Activated CD4-positive, alpha-beta memory T cell treated with anti-CD3 and anti-CD28 coated beads, Interleukin-2, amount 10 ng/mL, durations not matched to agents 7 days and 5 days (primary cell): Measurements from ENCODE around the gene TRIM60. TPM values are rescaled to one million over a fixed set of nuclear protein-coding genes. Genes with fewer than 3 reads are reported as not detected.
"Not testable (repeated sequence)": the region's sequence is repeated elsewhere in the genome, so short reads cannot be mapped to it uniquely, and the experiment has no call there.

ENCODE experiments used
- CTCF ChIA-PET: fragments of 350-600 bp; sonication (Branson Sonifier 250); formaldehyde crosslinking; loops from one replicate; lab custom pipeline; 2021; ENCODE audit warnings: antibody characterized with exemption, inconsistent platforms; lab: Charles Lee
- POLR2A ChIA-PET: fragments of 350-600 bp; sonication (Branson Sonifier 250); formaldehyde crosslinking; loops from one replicate; lab custom pipeline; 2021; ENCODE audit warnings: antibody characterized with exemption; lab: Charles Lee
- DNase-seq: peaks from one replicate; pipeline ENCODE4 v3.0.0-alpha.2; 2020
- H3K27ac Mint-ChIP-seq: one replicate; pipeline ENCODE4 v1.8.0; 2021; ENCODE audit warnings: mild to moderate bottlenecking, mixed read lengths
- H3K27me3 Mint-ChIP-seq: one replicate; pipeline ENCODE4 v1.8.0; 2021; ENCODE audit warnings: mixed read lengths
- H3K36me3 Mint-ChIP-seq: one replicate; pipeline ENCODE4 v1.8.0; 2021; ENCODE audit warnings: low read depth, mixed read lengths
- H3K4me1 Mint-ChIP-seq: one replicate; pipeline ENCODE4 v1.8.0; 2021; ENCODE audit warnings: mixed read lengths
- H3K4me3 Mint-ChIP-seq: one replicate; pipeline ENCODE4 v1.8.0; 2021; ENCODE audit warnings: mild to moderate bottlenecking, mixed read lengths
- H3K9me3 Mint-ChIP-seq: one replicate; pipeline ENCODE4 v1.8.0; 2021; ENCODE audit warnings: mixed read lengths
- total RNA-seq, 2 experiments: library from RNA; stranded (reverse); gene quantifications; one replicate each; pipeline ENCODE4 v1.2.3, GENCODE V29; 2021

TRIM60 gene
- total RNA-seq, 2 experiments from 2014 or later, result not detected

DNA sequence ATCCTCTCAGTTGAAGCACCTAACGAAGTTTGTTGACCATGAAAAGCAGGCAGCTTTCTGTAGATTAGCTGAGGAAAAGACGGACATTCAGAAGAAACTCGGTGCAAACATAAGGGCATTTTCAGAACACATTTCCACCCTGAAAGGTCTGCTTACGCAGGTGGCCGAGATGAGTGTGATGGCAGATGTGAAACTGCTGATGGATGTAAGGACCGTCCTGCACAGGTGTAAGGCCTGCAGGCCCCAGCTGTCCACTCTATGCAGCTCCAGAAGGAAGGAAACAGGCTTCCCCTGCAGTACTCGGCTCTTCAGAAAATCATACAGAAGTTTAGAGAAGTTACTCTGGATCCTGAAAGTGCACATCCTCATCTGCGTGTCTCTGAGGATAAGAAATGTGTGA lies 20.8 kb upstream of the TRIM60 start:
- Mint-ChIP-seq H3K27me3 (peaks cover 39% of the 10 kb centered on the region), H3K36me3 (no peaks in the 10 kb centered on the region), H3K27ac (no peak overlapping the region), H3K4me3 (no peak overlapping the region), H3K9me3 (no peaks in the 10 kb centered on the region), H3K4me1 (peaks cover 14% of the 10 kb centered on the region)
- ChIA-PET CTCF (interaction anchor here (1.0 kb wide), 1 partner anchor 34 kb away, joined by 3 read pairs; no protein-coding TSS in a partner anchor), POLR2A (no interaction called here)
- DNase-seq, result no peak

DNA sequence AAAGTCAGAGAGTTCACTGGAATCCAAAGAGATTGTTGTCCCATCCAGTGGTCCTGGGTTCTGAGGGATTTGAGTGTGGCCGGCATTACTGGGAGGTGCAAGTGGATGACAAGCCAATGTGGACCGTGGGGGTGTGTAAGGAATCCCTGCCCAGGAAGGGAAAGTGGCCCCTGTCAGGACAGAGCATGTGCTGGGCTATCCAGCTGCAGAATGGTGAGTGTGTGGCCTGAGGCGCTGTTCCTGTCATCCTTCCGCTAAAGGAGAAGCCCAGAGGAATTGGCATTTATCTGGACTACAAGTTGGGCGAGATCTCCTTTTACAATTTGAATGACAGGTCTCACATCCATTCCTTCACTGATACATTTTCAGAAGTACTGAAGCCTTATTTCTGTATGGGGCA lies 20.4 kb upstream of the TRIM60 start:
- Mint-ChIP-seq H3K4me1 (peaks cover 14% of the 10 kb centered on the region), H3K36me3 (no peaks in the 10 kb centered on the region), H3K27me3 (peaks cover 35% of the 10 kb centered on the region), H3K27ac (no peak overlapping the region), H3K4me3 (no peak overlapping the region), H3K9me3 (no peaks in the 10 kb centered on the region)
- no peak for DNase-seq
- POLR2A ChIA-PET, result no interaction called here
- CTCF ChIA-PET, result no interaction called here

DNA sequence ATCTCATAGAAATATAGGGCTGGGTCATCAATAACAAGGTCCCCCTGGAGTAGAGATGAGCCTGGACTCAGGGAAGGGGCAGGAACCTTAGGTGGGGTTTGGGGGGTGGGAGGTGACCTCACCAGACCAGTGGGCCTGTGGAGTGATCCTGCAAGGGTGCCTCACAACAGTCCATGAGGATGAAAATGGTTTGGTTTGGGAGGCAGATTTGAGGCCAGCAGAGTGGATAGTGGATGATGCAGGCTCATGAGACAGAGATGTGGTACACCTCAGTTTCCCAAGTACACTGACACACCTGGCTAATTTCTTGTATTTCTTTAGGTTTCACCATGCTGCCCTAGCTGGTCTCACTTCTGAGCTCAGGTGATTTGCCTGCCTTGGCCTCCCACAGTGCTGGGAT lies 18.1 kb upstream of the TRIM60 start:
- Mint-ChIP-seq H3K9me3 (no peaks in the 10 kb centered on the region), H3K36me3 (no peaks in the 10 kb centered on the region), H3K4me3 (no peak overlapping the region), H3K27ac (no peak overlapping the region), H3K27me3 (peaks cover 33% of the 10 kb centered on the region), H3K4me1 (peaks cover 14% of the 10 kb centered on the region)
- CTCF ChIA-PET, result no interaction called here
- POLR2A ChIA-PET, result no interaction called here
- no peak for DNase-seq

DNA sequence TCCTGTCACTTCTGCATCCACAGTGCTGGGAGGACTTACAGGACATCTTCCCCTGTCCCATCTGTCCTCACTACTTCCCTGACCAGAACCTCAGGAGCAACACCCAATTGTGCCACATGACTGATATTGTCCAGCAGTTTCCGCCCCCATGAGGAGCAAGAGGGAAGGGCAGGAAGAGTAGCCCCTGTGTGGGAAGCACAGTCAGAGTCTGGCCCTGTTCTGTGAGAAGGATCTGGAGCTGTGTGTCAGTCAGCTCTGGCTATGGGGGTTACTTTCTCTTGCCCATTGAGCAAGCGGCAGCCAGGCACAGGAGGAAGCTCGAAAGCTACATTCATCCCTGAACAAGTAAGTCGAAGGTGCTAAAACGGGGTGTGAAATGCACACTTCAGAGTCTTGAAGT lies 14.8 kb upstream of the TRIM60 start:
- no peak overlapping the region for H3K4me3 Mint-ChIP-seq
- H3K27ac Mint-ChIP-seq, result no peak overlapping the region
- no peaks in the 10 kb centered on the region for H3K9me3 Mint-ChIP-seq
- DNase-seq, result no peak
- POLR2A ChIA-PET, result no interaction called here
- H3K36me3 Mint-ChIP-seq, result no peaks in the 10 kb centered on the region
- H3K4me1 Mint-ChIP-seq, result no peaks in the 10 kb centered on the region
- H3K27me3 Mint-ChIP-seq, result peaks cover 15% of the 10 kb centered on the region
- CTCF ChIA-PET, result no interaction called here

DNA sequence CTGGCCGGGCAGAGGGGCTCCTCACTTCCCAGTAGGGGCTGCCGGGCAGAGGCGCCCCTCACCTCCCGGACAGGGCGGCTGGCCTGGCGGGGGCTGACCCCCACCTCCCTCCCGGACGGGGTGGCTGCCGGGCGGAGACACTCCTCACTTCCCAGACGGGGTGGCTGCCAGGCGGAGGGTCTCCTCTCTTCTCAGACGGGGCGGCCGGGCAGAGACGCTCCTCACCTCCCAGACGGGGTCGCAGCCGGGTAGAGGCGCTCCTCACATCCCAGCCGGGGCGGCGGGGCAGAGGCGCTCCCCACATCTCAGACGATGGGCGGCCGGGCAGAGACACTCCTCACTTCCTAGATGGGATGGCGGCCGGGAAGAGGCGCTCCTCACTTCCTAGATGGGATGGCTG lies 11.8 kb upstream of the TRIM60 start:
- CTCF ChIA-PET, H3K27ac Mint-ChIP-seq: not testable (repeated sequence)

DNA sequence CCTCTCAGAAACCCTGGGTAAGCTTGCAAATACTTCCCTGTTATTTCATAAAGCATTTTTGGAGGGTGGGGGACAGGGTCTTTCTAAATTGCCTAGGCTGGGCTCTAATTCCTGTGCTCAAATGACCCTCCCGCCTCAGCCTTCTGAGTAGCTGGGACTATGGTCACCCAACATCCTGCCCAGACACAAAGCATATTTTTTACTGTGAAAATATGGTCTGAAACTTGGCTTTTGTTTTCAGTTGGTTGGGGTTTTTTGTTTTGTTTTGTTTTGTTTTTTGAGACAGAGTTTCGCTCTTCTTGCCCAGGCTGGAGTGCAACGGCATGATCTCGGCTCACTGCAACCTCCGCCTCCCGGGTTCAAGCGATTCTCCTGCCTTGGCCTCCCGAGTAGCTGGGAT lies 6.0 kb upstream of the TRIM60 start:
- POLR2A ChIA-PET, H3K9me3 Mint-ChIP-seq, H3K4me3 Mint-ChIP-seq, H3K4me1 Mint-ChIP-seq, H3K27ac Mint-ChIP-seq, H3K36me3 Mint-ChIP-seq, DNase-seq, CTCF ChIA-PET, H3K27me3 Mint-ChIP-seq: not testable (repeated sequence)

More for the DNA sequence above, 11.8 kb upstream of the TRIM60 start:
- H3K4me3 Mint-ChIP-seq, H3K4me1 Mint-ChIP-seq, H3K36me3 Mint-ChIP-seq, H3K9me3 Mint-ChIP-seq, POLR2A ChIA-PET, DNase-seq, H3K27me3 Mint-ChIP-seq: not testable (repeated sequence)

DNA sequence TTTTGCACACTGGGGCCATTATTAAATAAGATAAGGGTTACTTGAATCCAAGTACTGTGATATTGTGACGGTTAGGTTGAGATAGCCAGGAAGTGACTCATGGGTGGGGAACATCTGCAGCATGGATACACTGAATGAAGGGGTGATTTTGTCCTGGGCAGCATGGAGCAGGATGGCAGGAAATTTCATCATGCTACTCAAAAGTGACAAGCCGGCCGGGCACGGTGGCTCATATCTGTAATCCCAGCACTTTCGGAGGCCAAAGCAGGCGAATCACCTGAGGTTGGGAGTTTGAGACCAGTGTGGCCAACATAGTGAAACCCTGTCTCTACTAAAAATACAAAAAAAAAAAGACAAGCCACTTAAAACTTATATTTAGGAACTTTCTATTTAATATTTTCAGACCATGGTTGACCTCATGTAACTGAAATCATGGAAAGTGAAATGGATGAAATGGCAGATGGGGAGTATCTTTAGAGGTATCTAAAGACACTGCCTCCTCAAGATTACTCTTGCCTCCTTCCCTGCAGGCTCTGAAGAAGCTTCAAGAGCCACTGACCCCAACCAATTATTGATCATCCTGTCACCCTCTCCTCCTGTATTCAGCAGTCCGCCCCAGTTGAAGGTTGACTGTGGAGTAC lies 3.9 kb upstream of the TRIM60 start:
- Mint-ChIP-seq H3K27ac (no peak overlapping the region), H3K9me3 (no peaks in the 10 kb centered on the region), H3K4me3 (no peak overlapping the region), H3K4me1 (no peaks in the 10 kb centered on the region), H3K27me3 (peaks cover 2% of the 10 kb centered on the region), H3K36me3 (no peaks in the 10 kb centered on the region)
- DNase-seq, result no peak
- ChIA-PET CTCF (no interaction called here), POLR2A (no interaction called here)

DNA sequence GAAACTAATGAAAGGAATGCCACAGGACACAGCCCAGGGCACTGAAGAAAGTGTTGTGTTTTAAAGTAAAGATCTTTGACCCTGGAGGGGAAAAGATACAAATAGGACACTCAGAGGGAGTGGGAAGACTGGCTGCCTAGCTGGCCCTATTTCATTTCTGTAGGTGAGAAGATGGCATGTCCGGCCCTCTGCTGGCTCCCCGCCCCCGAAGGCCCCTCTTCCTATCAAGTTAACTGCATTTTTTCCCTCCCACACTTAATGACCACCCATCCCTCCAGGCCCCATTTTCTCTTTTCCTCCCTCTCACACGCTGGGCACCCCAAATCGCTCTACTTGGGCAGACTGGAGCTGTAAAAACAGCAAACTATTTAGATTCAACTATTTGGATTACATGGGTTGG lies 16.4 kb downstream of the TRIM60 start:
- POLR2A ChIA-PET, result interaction anchor here (0.6 kb wide), 1 partner anchor 28 kb away, joined by 4 read pairs; no protein-coding TSS in a partner anchor
- H3K36me3 Mint-ChIP-seq, result no peaks in the 10 kb centered on the region
- H3K27me3 Mint-ChIP-seq, result peaks cover 5% of the 10 kb centered on the region
- H3K9me3 Mint-ChIP-seq, result no peaks in the 10 kb centered on the region
- H3K4me1 Mint-ChIP-seq, result no peaks in the 10 kb centered on the region
- H3K4me3 Mint-ChIP-seq, result no peak overlapping the region
- DNase-seq, result no peak
- CTCF ChIA-PET, result no interaction called here
- no peak overlapping the region for H3K27ac Mint-ChIP-seq

DNA sequence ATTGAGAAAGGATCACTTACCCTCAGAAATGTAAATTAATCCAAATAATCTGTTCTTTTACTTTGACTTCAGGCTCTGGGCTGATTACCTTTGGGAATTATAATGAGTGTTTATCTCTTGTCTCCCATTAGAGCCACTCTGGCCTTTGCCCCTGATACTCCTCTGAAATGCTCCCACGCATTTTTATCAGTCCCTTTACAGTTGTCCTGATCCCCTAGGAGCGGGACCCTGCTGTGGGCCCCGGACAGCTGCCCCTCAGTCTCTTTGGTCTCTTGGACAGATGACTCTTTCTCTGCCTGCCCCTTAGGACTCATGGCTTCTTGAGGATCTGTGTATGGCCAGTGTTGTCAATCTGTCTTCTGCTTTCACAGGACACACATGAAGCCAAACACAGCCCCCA lies 20.8 kb downstream of the TRIM60 start:
- ChIA-PET CTCF (no interaction called here), POLR2A (no interaction called here)
- no peaks in the 10 kb centered on the region for H3K4me1 Mint-ChIP-seq
- no peaks in the 10 kb centered on the region for H3K9me3 Mint-ChIP-seq
- no peaks in the 10 kb centered on the region for H3K27me3 Mint-ChIP-seq
- DNase-seq, result no peak
- no peak overlapping the region for H3K27ac Mint-ChIP-seq
- no peak overlapping the region for H3K4me3 Mint-ChIP-seq
- H3K36me3 Mint-ChIP-seq, result no peaks in the 10 kb centered on the region

DNA sequence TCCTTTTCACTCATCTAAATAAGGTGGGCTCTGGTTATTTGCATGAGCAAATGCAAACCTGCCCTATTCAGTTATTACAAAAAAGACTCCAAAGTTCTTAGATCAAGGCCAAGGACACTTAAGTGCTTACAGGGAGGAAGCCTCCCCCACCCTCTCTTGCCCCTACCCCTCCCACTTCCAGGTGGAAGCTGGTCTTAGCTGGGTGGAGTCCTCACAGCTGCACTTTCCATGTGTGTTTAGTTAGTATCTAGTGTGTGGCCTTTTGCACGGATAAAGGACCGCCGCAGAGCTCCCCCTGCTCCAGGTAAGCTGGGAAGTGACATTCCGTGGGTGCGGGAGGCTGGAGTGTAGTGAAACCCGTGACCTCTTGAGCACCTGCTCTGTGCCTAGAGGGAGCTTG lies 21.8 kb downstream of the TRIM60 start, which contains the start of gene TRIM75:
TRIM75 (plus strand) TSS at position 222 of the 400 bp plus-strand sequence. CDS start 5,282 bp downstream, outside the sequence.
- Mint-ChIP-seq H3K27me3 (no peaks in the 10 kb centered on the region), H3K4me3 (no peak within 1 kb of the TSS), H3K36me3 (no peaks in the 10 kb centered on the region), H3K9me3 (no peaks in the 10 kb centered on the region), H3K4me1 (no peaks in the 10 kb centered on the region), H3K27ac (no peak within 1 kb of the TSS)
- POLR2A ChIA-PET, result no interaction called here
- DNase-seq, result no peak
- CTCF ChIA-PET, result no interaction called here

DNA sequence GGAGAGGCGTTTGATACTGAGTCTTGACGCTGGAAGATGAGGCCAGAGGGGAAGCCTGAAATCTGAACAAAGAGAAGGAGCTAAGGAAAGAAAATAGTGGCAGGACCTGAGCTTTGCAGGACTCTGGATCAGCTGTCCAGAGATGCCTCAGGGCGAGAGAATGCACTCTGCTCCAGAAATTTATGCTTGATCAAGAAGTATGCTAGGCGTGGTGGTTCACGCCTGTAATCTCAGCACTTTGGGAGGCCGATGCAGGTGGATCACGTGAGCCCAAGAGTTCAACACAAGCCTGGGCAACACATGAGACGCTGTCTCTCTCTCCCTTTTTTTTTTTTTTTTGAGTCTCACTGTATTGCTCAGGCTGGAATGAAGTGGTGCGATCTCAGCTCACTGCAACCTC lies 23.8 kb downstream of the TRIM60 start:
- Mint-ChIP-seq H3K36me3 (no peaks in the 10 kb centered on the region), H3K4me1 (no peaks in the 10 kb centered on the region), H3K4me3 (no peak overlapping the region), H3K27ac (no peak overlapping the region), H3K9me3 (no peaks in the 10 kb centered on the region), H3K27me3 (no peaks in the 10 kb centered on the region)
- CTCF ChIA-PET, result no interaction called here
- POLR2A ChIA-PET, result no interaction called here
- no peak for DNase-seq

DNA sequence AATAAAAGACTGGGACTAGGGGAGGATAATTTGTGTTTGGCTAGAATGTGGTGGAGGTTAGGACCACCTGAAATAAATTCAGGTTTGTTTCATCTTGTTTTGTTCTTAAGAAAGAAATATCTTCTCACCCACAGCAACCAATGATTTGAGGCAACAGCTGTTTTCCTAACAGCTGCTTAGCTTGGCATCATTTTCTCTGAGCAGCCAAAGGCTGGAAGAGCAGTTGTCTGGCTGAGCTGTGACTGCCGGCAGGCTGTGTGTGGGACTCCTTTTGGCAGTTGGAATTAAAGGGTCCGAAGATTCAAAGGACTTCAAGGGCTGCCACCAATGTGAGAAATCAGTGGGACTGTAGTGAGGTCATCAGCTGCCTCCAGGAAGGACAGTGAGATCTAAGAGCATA lies 26.9 kb downstream of the TRIM60 start:
- H3K4me1 Mint-ChIP-seq, result no peaks in the 10 kb centered on the region
- no peak overlapping the region for H3K27ac Mint-ChIP-seq
- ChIA-PET CTCF (no interaction called here), POLR2A (interaction anchor here (0.5 kb wide), 1 partner anchor 131 kb away, joined by 3 read pairs; no protein-coding TSS in a partner anchor)
- DNase-seq, result no peak
- H3K27me3 Mint-ChIP-seq, result no peaks in the 10 kb centered on the region
- H3K36me3 Mint-ChIP-seq, result no peaks in the 10 kb centered on the region
- no peaks in the 10 kb centered on the region for H3K9me3 Mint-ChIP-seq
- H3K4me3 Mint-ChIP-seq, result no peak overlapping the region

DNA sequence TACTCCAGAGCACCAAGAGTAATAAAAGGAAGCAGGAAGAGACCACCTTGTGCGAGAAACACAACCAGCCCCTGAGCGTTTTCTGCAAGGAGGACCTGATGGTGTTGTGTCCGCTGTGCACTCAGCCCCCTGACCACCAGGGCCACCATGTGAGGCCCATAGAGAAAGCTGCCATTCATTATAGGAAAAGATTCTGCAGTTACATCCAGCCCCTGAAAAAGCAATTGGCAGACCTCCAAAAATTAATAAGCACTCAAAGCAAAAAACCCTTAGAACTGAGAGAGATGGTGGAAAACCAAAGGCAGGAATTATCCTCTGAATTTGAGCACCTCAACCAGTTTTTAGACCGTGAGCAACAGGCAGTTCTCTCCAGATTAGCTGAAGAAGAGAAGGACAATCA lies 27.6 kb downstream of the TRIM60 start:
- Mint-ChIP-seq H3K27ac (no peak overlapping the region), H3K36me3 (no peaks in the 10 kb centered on the region), H3K4me1 (no peaks in the 10 kb centered on the region), H3K9me3 (no peaks in the 10 kb centered on the region), H3K4me3 (no peak overlapping the region), H3K27me3 (no peaks in the 10 kb centered on the region)
- no peak for DNase-seq
- ChIA-PET POLR2A (interaction anchor here (0.5 kb wide), 1 partner anchor 131 kb away, joined by 3 read pairs; no protein-coding TSS in a partner anchor), CTCF (no interaction called here)

DNA sequence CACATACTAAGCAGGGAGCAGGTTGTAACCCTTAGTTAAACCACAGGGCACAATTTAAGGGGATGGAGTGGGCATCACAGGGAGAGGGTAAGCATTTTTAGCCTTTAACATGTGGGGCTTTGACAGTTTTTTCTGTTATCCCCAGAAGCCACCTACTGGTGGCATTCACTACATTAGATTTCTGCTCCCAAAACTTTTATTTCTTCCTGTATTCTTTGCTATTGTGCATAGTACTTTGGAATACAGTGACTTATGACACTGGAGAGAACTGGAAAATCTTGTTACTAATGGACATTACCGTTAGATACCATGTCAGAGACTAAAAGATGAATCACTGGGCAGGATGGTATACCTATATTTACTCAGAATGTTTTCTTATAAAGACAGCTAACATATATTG lies 29.1 kb downstream of the TRIM60 start:
- CTCF ChIA-PET, result interaction anchor here (1.2 kb wide), 1 partner anchor 36 kb away, joined by 3 read pairs; no protein-coding TSS in a partner anchor
- H3K4me3 Mint-ChIP-seq, result no peak overlapping the region
- no peaks in the 10 kb centered on the region for H3K4me1 Mint-ChIP-seq
- H3K36me3 Mint-ChIP-seq, result no peaks in the 10 kb centered on the region
- H3K9me3 Mint-ChIP-seq, result no peaks in the 10 kb centered on the region
- H3K27ac Mint-ChIP-seq, result no peak overlapping the region
- no peaks in the 10 kb centered on the region for H3K27me3 Mint-ChIP-seq
- no peak for DNase-seq
- POLR2A ChIA-PET, result interaction anchor here (0.7 kb wide), 1 partner anchor 305 kb away, joined by 3 read pairs; no protein-coding TSS in a partner anchor
